Peyer's patch (tissue), 4 donors: ENCODE measurements around the gene UGT2A1.

Experiments used
- CTCF ChIP-seq, 6 experiments: fragments of 450-650 bp in 4 of 6; fragments of 200-600 bp in 2 of 6; sonication (generic) in 1 of 6; IDR thresholded peaks; one replicate each; pipeline ENCODE4 v1.5.1; 2017 to 2019; ENCODE audit warnings: antibody characterized with exemption in 6 of 6, mild to moderate bottlenecking in 3 of 6, moderate library complexity in 1 of 6
- POLR2A ChIP-seq, 2 donors: fragments of 450-650 bp; IDR thresholded peaks; one replicate each; pipeline ENCODE4 v1.5.1; 2017; ENCODE audit warnings: antibody characterized with exemption in 2 of 2, mild to moderate bottlenecking in 2 of 2, moderate library complexity in 2 of 2

GRCh38 chr4:69653147-69653546 lies at the start of gene UGT2A1:
- TF ChIP-seq CTCF (IDR thresholded peaks at IDR 0.05) = no peak
- TF ChIP-seq POLR2A (IDR thresholded peaks at IDR 0.05) = no peak
